SH-SY5Y (cell line): Measurements from ENCODE around the gene ANO6.

Experiments used
- GATA2 ChIP-seq: IDR thresholded peaks from 2 replicates; pipeline ENCODE4 v1.6.1; 2011; ENCODE audit warnings: mild to moderate bottlenecking, low read depth, low read length
- GATA3 ChIP-seq: IDR thresholded peaks from 2 replicates; pipeline ENCODE4 v1.6.1; 2011; ENCODE audit warnings: low read depth, mild to moderate bottlenecking, low read length, moderate library complexity

The ANO6 gene

DNA sequence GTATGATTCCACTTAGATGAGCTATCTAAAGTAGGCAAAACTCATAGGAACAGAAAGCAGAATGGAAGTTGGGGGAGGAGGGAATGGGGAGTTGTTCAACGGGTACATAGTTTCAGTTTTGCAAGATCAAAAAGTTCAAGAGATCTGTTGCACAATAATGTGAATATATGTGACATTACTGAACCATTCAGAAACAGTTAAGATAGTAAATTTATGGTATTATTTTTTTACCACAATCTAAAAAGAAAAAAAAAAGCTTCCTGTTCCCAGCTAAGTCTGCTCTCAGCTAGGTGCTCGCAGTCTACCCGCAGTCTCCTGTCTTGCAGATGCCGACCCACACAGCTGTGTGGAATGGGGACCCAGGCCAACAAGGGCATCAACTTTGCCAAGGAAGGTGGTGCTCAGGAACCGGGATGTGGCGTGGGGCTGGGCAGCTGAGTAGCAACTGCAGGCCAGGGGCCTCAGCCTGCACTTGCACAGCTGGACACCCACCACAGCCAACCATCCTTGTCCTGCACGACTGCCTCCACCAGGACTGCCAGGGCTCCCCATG is 15.3 kb upstream of the ANO6 start:
- no peak for TF ChIP-seq GATA3
- TF ChIP-seq GATA2: no peak

DNA sequence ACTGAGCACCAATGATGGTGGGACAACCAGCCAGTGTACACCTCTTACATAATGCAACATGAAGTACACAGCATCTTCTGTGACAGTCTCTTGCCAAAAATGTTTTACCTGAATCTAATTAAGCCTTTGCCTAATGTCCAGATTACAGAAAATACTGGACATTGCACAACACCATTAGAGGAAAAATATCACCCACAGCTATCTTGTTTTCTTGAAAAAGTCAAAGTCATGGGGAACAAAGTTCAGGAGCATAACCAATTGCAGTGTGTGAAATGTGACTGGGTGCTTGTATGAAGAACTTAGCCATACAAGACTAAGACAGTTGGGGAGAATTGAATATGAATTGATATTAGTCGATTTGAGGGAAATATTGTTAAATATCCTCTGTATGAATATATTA is 12.1 kb upstream of the ANO6 start:
- TF ChIP-seq GATA2 (no peak), GATA3 (no peak)

DNA sequence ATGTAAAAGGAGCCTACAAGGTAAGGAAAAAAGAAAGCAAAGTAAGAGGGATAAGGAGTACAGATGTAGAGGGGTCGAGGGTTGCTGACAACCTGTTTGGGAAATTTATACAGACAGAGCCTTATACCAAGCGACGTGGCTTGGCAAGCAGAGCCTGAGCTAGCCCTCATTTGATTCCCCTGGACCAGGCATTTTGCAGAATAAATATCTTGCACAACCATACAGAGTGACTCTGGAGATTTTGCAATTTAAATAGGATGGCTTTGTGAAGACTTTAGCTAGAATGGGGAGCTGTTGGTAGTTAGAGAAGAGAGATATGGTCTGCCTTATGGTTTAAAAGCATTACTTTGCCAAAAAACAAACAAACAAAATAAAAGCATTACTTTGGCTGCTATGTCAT is 11.1 kb upstream of the ANO6 start:
- TF ChIP-seq GATA3: no peak
- no peak for TF ChIP-seq GATA2

DNA sequence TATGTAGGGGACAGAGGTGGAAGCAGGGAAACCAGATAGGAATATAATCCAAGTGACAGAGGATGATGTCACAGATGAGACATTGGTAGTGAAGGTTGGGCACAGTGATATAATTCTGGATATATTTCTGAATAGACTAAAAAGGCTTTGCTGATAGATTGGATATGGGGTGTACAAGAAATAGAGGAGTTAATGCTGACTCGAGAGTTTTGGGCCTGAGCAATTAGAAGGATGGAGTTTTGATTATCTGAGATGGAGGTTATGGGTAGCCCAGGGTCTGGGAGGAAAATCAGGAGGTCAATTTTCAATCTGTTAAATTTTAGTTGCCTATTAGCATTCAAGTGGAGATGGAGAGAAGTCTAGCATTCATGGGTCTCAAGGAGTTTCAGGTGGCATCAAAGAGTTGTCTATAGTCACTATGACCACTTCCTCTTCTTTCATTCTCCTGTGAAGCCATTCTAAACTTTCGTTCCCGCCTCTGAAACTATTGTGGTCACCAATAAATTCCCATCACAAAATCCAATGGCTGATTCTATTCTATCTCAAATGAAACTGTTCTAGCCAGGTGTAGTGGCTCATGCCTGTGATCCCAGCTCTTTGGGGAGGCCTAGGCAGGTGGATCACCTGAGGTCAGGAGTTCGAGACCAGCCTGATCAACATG is 10.6 kb upstream of the ANO6 start:
- no peak for TF ChIP-seq GATA3
- no peak for TF ChIP-seq GATA2

DNA sequence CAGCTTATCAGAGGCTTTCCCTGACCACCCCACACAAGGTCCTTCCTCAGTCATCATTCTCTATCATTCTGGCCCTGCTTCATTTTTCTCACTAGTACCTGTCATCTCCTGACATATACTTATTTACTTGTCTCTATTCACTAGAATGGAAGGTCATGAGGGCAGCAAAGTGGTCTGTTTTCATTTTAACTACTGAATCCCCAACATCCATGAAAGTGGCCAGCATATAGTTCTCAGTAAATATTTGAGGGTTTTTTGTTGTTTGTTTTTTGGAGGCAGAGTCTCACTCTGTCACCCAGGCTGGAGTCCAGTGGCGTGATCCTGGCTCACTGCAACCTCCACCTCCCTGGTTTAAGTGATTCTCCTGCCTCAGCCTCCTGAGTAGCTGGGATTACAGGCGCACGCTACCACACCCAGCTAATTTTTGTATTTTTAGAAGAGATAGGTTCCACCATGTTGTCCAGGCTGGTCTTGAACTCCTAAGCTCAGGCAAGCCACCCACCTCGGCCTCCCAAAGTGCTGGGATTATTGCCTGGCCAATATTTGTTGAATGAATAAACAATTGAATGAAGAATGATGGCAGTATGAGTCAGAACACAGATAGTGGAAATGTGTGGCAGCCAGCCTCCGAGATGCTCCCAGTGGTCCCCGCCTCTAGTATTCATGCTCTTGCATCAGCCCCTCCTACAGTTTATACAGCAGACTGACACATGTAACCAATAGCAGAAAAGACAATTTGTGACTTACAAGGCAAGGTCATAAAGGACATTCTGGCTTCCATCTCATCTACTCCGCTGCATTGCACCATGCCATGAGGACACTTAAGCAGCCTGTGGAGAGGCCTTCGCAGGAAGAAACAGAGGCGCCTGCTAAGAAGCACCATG is 7.0 kb upstream of the ANO6 start:
- TF ChIP-seq GATA3 (no peak), GATA2 (no peak)

DNA sequence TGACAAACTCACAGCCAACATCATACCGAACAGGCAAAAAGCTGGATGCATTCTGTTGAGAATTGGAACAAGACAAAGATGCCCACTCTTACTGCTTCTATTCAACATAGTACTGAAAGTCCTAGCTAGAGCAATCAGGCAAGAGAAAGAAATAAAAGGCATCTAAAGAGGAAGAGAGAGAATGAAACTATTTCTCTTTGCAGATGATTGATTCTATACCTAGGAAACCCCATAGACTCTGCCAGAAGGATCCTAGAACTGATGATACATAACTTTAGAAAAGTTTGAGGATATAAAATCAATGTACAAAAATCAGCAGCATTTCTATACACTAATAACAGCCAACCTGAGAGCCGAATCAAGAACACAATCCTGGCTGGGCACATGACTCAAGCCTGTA is 6.1 kb upstream of the ANO6 start:
- no peak for TF ChIP-seq GATA2
- TF ChIP-seq GATA3: no peak

DNA sequence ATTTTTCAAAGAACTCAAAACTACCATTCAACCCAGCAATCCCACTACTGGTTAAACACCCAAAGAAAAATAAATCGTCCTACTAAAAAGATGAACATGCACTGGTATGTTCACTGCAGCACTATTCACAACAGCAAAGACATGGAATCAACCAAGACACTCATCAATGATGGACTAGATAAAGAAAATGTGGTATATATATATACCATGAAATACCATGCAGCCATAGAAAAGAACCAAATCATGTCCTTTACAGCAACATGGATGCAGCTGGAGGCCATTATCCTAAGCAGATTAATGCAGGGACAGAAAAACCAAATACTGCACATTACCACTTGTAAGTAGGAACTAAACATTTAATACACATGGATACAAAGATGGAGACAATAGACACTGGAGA is 3.8 kb upstream of the ANO6 start:
- no peak for TF ChIP-seq GATA2
- no peak for TF ChIP-seq GATA3

DNA sequence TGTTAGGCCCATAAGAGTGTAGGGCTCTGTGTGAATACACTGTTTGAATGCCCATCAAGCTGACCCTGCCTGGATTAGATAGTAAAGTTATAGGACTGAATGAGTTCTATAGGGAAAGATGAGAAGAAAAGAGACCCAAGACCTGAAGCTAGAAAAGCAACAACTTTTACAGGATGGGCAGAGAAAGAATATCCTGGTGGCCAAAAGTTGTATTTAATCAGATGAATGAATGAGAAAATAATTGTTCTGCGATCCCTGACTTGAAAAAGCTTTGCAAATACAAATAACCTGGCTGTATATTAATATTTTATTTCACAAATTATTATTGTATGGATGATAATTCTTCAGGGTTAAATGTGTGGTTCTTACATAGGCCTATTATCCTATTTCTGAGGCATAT is 2.8 kb upstream of the ANO6 start:
- TF ChIP-seq GATA3: no peak
- no peak for TF ChIP-seq GATA2

DNA sequence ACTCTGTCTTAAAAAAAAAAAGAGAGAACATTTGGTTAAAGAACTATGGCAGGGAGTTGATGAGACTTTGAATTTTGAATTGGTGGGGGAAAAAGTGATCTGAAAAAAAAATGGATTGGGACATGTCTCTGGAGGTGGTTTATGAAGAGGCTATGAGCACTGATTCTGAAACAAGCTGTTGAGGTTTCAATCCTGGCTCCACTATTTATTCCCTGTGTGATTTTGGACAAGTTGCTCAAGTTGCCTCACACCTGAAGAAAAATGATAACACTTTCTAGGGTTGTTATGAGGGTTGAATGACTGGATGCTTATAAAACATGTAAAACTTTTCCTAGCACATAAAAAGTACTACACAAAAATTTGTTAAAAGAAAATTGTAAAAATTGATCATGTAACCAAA is 1.8 kb upstream of the ANO6 start:
- TF ChIP-seq GATA3: no peak
- no peak for TF ChIP-seq GATA2

DNA sequence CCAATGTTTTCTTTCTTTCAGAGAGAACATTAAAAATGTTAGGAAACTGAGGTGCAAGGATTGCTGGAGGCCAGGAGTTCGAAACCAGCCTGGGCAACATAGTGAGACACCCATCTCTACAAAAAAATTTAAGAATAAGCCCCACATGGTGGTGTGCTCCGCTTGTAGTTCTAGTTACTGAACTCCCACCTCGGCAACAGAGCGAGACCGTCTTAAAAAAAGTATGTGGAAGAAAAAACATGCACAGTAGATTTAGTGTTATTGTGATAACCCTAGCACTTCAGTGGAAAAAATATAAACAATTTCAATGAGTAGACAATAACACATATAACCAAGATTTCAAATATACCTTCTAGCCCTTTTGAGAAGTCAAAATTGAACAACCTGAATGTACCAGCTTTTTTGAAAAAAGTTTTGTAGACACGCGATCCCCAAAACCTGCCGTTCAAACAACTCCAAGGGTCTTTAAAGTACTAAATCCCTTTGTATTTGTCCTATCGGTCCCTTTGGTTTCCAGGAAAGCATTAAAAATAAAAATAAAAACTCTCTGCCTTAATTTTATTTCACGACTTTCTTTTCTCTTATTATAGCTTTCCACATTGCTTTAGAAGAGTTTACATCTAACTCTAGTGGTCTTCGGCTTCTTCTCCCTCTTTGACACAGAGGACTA is 1.0 kb upstream of the ANO6 start:
- TF ChIP-seq GATA2 (no peak), GATA3 (no peak)

DNA sequence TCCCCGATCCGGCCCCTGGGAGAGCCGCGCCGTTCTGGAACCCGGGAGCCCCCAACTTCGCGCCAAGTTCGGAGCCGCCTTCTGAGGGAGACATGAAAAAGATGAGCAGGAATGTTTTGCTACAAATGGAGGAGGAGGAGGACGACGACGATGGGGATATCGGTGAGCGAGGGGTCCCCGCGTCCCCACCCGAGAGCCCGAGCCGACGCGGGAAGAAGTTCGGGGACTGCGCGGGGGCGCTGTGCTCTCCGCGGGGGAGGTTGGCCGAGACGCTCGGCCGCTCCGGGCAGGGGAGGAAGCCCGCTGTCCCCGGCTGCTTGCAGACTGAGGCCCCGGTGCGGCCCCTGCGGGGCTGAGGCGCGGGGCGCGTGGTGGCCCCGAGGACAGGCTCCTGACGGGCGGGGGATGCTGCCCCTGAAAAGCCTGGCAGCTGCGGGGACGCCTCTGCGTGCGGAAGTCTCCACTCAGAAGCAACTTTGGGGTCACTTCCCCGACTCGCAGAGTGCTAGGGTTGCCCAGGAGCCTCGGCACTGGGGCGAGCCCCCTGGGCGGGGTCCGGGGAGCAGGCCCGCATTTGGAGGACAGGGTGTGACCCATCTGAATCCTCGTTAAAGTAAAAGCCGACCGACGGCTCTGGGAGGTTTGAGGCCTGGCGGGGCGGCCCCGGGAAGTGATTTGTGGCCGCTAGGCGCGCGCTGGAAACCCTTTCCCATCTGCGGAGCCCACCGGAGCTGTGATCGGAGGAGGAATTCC is 511 bp downstream of the ANO6 start:
- no peak for TF ChIP-seq GATA3
- no peak for TF ChIP-seq GATA2

DNA sequence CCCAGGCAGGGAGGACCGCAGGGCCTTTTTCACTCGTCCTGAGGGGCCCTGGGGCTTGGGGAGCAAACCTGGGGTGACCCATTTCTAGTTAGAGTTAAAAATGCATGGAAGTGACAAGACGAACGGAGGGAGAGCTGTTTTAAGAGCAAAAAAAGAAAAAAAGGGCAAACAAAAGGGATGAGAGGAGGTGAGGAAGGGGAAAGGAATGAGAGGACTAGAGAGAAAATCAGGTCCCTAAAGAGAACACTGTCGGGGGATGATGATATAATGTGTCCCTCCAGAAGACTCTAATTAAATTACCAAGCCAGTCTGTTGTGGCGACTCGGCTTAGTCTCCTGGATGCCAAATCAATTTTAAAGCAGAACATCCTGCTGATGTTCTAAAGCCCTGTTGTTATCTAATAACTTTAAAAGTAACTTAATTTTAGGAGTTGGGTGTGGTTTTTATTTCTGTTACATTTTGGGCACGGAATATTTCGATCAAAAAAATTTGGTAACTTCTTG is 1.1 kb downstream of the ANO6 start:
- TF ChIP-seq GATA3: no peak
- TF ChIP-seq GATA2: no peak

DNA sequence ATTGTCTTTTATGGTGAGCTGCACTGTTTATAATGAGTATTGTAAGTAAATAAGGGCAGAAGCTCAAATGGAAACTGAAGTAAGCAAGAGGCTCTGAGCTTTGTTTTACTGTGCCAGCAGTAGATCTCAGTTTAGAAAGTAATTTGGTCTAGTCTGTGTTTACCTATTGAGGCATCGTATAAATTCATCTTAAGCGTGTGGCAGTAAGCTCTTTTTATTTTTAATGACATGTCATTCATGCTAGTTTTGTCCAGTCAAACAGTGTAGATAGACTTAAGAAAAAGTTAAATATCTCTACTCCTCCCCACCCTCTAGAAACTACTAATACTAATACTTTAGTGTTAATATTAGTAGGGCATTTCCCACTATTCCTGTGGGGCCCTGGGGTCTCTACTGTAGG is 2.0 kb downstream of the ANO6 start:
- TF ChIP-seq GATA3: no peak
- TF ChIP-seq GATA2: no peak

DNA sequence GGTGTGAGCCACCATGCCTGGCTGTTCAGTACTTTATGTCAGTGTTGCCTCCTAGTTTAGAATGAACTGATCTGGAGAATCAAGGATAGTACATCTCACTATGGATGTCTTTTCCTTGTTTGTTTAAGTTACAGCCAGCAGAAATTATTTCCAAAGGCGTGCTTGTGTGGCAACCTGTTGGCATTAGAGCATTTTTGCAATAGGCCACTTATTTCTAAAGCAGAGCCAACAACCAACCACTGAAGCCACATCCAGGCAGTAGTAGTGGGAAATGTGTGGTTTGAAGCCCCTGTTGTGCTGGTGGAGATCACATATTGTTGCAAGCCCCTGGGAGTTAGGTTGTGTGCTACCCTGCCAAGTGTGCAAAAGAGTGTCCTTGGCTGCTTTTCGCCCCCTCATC is 3.7 kb downstream of the ANO6 start:
- TF ChIP-seq GATA3: no peak
- TF ChIP-seq GATA2: no peak
